GM23338 (cell line): ENCODE results near the gene CD86. TPM values are rescaled to one million over a fixed set of nuclear protein-coding genes. Genes with fewer than 3 reads are reported as not detected.

Experiments
- ATAC-seq: fragments of 200-7000 bp; cut with Tn5 transposase; 3 replicates; pipeline ENCODE4 v1.9.1; 2020
- DNase-seq: peaks from one replicate; pipeline ENCODE4 v3.0.0-alpha.2; 2015; ENCODE audit warnings: low spot score
- H2AFZ ChIP-seq: fragments of 200-600 bp; sonication (generic); 2 replicates; pipeline ENCODE4 v1.8.0; 2016; ENCODE audit warnings: antibody characterized with exemption, mild to moderate bottlenecking, moderate library complexity
- H3F3A ChIP-seq: fragments of 200-600 bp; sonication (generic); replicated peaks from 2 replicates; pipeline ENCODE4 v1.8.0; 2017; ENCODE audit warnings: antibody characterized with exemption, mixed run types, low read depth
- H3K27ac ChIP-seq: fragments of 200-600 bp; sonication (generic); 2 replicates; pipeline ENCODE4 v1.6.1; 2016; ENCODE audit warnings: low read depth
- H3K27me3 ChIP-seq: fragments of 200-600 bp; sonication (generic); 2 replicates; pipeline ENCODE4 v1.8.0; 2016; ENCODE audit warnings: mild to moderate bottlenecking, mixed run types, moderate library complexity; ENCODE audit not compliant: insufficient read depth
- H3K36me3 ChIP-seq: fragments of 200-600 bp; sonication (generic); 2 replicates; pipeline ENCODE4 v1.8.0; 2016; ENCODE audit warnings: mild to moderate bottlenecking; ENCODE audit not compliant: insufficient read depth
- H3K4me1 ChIP-seq: fragments of 200-600 bp; sonication (generic); 2 replicates; pipeline ENCODE4 v1.8.0; 2016; ENCODE audit warnings: mild to moderate bottlenecking, moderate library complexity; ENCODE audit not compliant: insufficient read depth
- H3K4me2 ChIP-seq: fragments of 200-600 bp; sonication (generic); 2 replicates; pipeline ENCODE4 v1.7.1; 2017; ENCODE audit warnings: mixed run types
- H3K4me3 ChIP-seq: fragments of 200-600 bp; sonication (generic); 2 replicates; pipeline ENCODE4 v1.6.1; 2016; ENCODE audit warnings: mixed run types
- H3K79me2 ChIP-seq: fragments of 200-600 bp; sonication (generic); replicated peaks from 2 replicates; pipeline ENCODE4 v1.8.0; 2017; ENCODE audit warnings: mild to moderate bottlenecking; ENCODE audit not compliant: insufficient read depth
- H3K9me2 ChIP-seq: fragments of 200-600 bp; sonication (generic); 2 replicates; pipeline ENCODE4 v1.8.0; 2017; ENCODE audit not compliant: insufficient read depth
- H4K20me1 ChIP-seq: fragments of 200-600 bp; sonication (generic); replicated peaks from 2 replicates; pipeline ENCODE4 v1.8.0; 2017; ENCODE audit warnings: mild to moderate bottlenecking; ENCODE audit not compliant: insufficient read depth
- H3K27ac Mint-ChIP-seq: 2 replicates; pipeline ENCODE4 v1.8.0; 2020; ENCODE audit warnings: inconsistent platforms, mild to moderate bottlenecking, moderate library complexity, mixed read lengths
- H3K27me3 Mint-ChIP-seq: 3 replicates; pipeline ENCODE4 v1.8.0; 2022; ENCODE audit warnings: low read depth, mild to moderate bottlenecking, moderate library complexity, mixed read lengths, inconsistent platforms; ENCODE audit not compliant: insufficient read depth, poor library complexity
- H3K36me3 Mint-ChIP-seq: 3 replicates; pipeline ENCODE4 v1.8.0; 2021; ENCODE audit warnings: low read depth, mild to moderate bottlenecking, inconsistent platforms, moderate library complexity, mixed read lengths
- H3K4me1 Mint-ChIP-seq: 3 replicates; pipeline ENCODE4 v1.8.0; 2020; ENCODE audit warnings: mild to moderate bottlenecking, inconsistent platforms, mixed read lengths
- H3K4me3 Mint-ChIP-seq: 3 replicates; pipeline ENCODE4 v1.8.0; 2021; ENCODE audit warnings: moderate library complexity, mild to moderate bottlenecking, inconsistent platforms, mixed read lengths
- H3K9me3 Mint-ChIP-seq: 3 replicates; pipeline ENCODE4 v1.8.0; 2020; ENCODE audit warnings: moderate library complexity, mild to moderate bottlenecking, inconsistent platforms, mixed read lengths
- CREB1 ChIP-seq: fragments of 250-450 bp; sonication (Bioruptor Pico); IDR thresholded peaks from 2 replicates; pipeline ENCODE4 v1.5.0; 2020; ENCODE audit warnings: low read depth, mild to moderate bottlenecking, moderate library complexity
- STAT1 ChIP-seq: IDR thresholded peaks from one replicate; pipeline ENCODE4 v1.6.1; 2016; ENCODE audit warnings: antibody characterized with exemption; ENCODE audit not compliant: unreplicated experiment
- polyA plus RNA-seq: library from polyadenylated mRNA; unstranded; fragments of >200 nt; fragmentation: Nextera tagmentation; extraction: Ambion mirVana; gene quantifications from 2 replicates; pipeline ENCODE4 v1.2.1, GENCODE V29; 2016
- total RNA-seq: library from RNA; depleted of rRNA; stranded (reverse); fragments of >200 nt; shearing (Covaris generic); gene quantifications from 2 replicates; pipeline ENCODE4 v1.2.3, GENCODE V29; 2014
- TF ChIP-seq, protein P1 (sequence below): IDR thresholded peaks from 2 replicates; pipeline ENCODE4 v1.6.1; 2016; ENCODE audit warnings: antibody characterized with exemption
- TF ChIP-seq, protein P2 (sequence below), 2 experiments: fragments of 200-600 bp in 1 of 2; sonication (generic) in 1 of 2; conservative IDR thresholded peaks; 2 replicates each; pipeline versions ENCODE4 v1.5.1 to v1.6.1; 2016 to 2017; ENCODE audit warnings: antibody characterized with exemption in 2 of 2, low read depth in 2 of 2, mild to moderate bottlenecking in 2 of 2, moderate library complexity in 1 of 2
- TF ChIP-seq, protein P3 (sequence below): IDR thresholded peaks from one replicate; pipeline ENCODE4 v1.6.1; 2018; ENCODE audit warnings: antibody characterized with exemption; ENCODE audit not compliant: unreplicated experiment

CD86 gene
- total and polyA plus RNA-seq, 2 experiments from 2014 or later, result 0.97 TPM; not detected in 1

DNA sequence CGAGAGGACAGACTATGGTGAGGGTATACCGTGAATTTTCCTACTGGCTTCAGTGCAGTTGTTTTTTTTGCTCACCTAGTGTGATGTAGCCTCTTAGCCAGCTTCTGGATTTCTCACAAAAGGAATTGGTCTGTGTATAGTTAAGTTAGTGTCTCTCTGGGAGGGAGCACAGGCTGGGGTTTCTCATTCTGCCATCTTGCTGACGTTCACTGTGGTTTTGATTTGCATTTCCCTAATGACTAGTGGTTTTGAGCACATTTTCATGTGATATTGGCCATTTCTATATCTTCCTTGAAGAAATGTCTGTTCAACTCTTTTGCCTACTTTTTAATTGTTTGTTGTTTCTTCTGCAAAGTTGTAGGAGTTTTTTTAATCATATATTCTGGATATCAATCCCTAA, 2.2 kb upstream of the CD86 start (continued):
- no peak for TF ChIP-seq STAT1
- TF ChIP-seq, protein P1, sequence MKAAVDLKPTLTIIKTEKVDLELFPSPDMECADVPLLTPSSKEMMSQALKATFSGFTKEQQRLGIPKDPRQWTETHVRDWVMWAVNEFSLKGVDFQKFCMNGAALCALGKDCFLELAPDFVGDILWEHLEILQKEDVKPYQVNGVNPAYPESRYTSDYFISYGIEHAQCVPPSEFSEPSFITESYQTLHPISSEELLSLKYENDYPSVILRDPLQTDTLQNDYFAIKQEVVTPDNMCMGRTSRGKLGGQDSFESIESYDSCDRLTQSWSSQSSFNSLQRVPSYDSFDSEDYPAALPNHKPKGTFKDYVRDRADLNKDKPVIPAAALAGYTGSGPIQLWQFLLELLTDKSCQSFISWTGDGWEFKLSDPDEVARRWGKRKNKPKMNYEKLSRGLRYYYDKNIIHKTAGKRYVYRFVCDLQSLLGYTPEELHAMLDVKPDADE, result no peak
- TF ChIP-seq, protein P2, sequence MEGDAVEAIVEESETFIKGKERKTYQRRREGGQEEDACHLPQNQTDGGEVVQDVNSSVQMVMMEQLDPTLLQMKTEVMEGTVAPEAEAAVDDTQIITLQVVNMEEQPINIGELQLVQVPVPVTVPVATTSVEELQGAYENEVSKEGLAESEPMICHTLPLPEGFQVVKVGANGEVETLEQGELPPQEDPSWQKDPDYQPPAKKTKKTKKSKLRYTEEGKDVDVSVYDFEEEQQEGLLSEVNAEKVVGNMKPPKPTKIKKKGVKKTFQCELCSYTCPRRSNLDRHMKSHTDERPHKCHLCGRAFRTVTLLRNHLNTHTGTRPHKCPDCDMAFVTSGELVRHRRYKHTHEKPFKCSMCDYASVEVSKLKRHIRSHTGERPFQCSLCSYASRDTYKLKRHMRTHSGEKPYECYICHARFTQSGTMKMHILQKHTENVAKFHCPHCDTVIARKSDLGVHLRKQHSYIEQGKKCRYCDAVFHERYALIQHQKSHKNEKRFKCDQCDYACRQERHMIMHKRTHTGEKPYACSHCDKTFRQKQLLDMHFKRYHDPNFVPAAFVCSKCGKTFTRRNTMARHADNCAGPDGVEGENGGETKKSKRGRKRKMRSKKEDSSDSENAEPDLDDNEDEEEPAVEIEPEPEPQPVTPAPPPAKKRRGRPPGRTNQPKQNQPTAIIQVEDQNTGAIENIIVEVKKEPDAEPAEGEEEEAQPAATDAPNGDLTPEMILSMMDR (conservative IDR thresholded peaks at IDR 0.05; ENCODE audit: low read depth in 2 of 2), result no peak
- TF ChIP-seq CREB1, result no peak

DNA sequence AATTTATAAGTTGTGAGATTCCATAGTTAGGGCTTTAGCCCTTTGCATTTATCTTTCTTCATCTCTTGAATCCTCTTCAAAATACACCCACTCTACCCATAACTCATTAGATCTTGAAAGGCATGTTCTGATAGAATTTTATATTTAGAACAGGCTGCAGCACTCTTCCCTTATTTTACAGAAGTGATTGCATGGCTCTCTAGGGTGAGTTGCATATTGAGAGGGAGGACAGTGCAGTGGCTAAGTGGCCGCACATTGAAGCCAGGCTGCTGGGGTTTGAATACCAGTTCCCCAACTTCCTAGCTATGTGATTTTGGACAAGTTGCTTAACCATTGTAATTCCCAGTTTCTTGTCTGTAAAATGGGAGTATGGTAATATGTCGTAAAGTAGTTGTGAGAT, 2.5 kb downstream of the CD86 start:
- Mint-ChIP-seq H3K4me1 (peaks cover 15% of the 10 kb centered on the region), H3K27me3 (peaks cover 4% of the 10 kb centered on the region), H3K9me3 (no peaks in the 10 kb centered on the region), H3K4me3 (no peak overlapping the region), H3K27ac (no peak overlapping the region), H3K36me3 (no peaks in the 10 kb centered on the region)
- Histone ChIP-seq H3K4me2 (no peak overlapping the region), H3K4me3 (no peak overlapping the region), H3K36me3 (no peaks in the 10 kb centered on the region), H3K79me2 (no peaks in the 10 kb centered on the region), H3K4me1 (peaks cover 9% of the 10 kb centered on the region; the same call in 1 of the 2 replicates), H3K27ac (no peak overlapping the region), H2AFZ (no peak overlapping the region), H3K27me3 (no peaks in the 10 kb centered on the region), H4K20me1 (no peaks in the 10 kb centered on the region), H3K9me2 (peaks cover 3% of the 10 kb centered on the region; the same call in 1 of the 2 replicates), H3F3A (no peaks in the 10 kb centered on the region)
- DNase-seq, result no peak
- TF ChIP-seq, protein P2 (conservative IDR thresholded peaks at IDR 0.05; ENCODE audit: low read depth in 2 of 2), result no peak
- TF ChIP-seq, protein P3, sequence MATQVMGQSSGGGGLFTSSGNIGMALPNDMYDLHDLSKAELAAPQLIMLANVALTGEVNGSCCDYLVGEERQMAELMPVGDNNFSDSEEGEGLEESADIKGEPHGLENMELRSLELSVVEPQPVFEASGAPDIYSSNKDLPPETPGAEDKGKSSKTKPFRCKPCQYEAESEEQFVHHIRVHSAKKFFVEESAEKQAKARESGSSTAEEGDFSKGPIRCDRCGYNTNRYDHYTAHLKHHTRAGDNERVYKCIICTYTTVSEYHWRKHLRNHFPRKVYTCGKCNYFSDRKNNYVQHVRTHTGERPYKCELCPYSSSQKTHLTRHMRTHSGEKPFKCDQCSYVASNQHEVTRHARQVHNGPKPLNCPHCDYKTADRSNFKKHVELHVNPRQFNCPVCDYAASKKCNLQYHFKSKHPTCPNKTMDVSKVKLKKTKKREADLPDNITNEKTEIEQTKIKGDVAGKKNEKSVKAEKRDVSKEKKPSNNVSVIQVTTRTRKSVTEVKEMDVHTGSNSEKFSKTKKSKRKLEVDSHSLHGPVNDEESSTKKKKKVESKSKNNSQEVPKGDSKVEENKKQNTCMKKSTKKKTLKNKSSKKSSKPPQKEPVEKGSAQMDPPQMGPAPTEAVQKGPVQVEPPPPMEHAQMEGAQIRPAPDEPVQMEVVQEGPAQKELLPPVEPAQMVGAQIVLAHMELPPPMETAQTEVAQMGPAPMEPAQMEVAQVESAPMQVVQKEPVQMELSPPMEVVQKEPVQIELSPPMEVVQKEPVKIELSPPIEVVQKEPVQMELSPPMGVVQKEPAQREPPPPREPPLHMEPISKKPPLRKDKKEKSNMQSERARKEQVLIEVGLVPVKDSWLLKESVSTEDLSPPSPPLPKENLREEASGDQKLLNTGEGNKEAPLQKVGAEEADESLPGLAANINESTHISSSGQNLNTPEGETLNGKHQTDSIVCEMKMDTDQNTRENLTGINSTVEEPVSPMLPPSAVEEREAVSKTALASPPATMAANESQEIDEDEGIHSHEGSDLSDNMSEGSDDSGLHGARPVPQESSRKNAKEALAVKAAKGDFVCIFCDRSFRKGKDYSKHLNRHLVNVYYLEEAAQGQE, result no peak
- TF ChIP-seq, protein P1, result no peak
- no peak for TF ChIP-seq STAT1
- no peak for ATAC-seq
